SK-N-SH (cell line): Measurements from ENCODE around the gene RAP1B. TPM values are rescaled to one million over a fixed set of nuclear protein-coding genes. Genes with fewer than 3 reads are reported as not detected.

Experiments used
- CTCF ChIA-PET: fragments of 300-600, 350-600 bp; formaldehyde crosslinking; extraction: SDS; loops from one replicate; lab custom pipeline; 2021; lab: Yijun Ruan, JAX
- POLR2A ChIA-PET: fragments of 350-600 bp; sonication (Branson Sonifier 250); formaldehyde crosslinking; extraction: SDS; loops from one replicate; lab custom pipeline; 2020; ENCODE audit warnings: antibody characterized with exemption, inconsistent platforms; lab: Yijun Ruan, JAX
- DNase-seq: peaks from one replicate; pipeline ENCODE4 v3.0.0; 2012
- H2AFZ ChIP-seq: fragments of 200-600 bp; sonication (generic); 2 replicates; pipeline ENCODE4 v1.8.1; 2016; ENCODE audit warnings: antibody characterized with exemption, mild to moderate bottlenecking, low read depth
- H3F3A ChIP-seq: fragments of 200-600 bp; sonication (generic); replicated peaks from 2 replicates; pipeline ENCODE3; 2016; ENCODE audit warnings: antibody characterized with exemption, mild to moderate bottlenecking; ENCODE audit not compliant: insufficient read depth
- H3K27ac ChIP-seq, 2 experiments: fragments of 200-500 bp in 1 of 2; fragments of 200-600 bp in 1 of 2; sonication (Bioruptor generic) in 1 of 2; sonication (generic), shearing (Covaris generic) in 1 of 2; 2 replicates each; pipeline versions ENCODE4 v1.5.1 to v1.6.1; 2014 to 2016; ENCODE audit warnings: low read depth in 2 of 2, inconsistent platforms in 1 of 2, low read length in 1 of 2, mild to moderate bottlenecking in 1 of 2, mixed read lengths in 1 of 2
- H3K27me3 ChIP-seq: fragments of 200-600 bp; sonication (generic), shearing (Covaris generic); 2 replicates; pipeline ENCODE4 v1.6.1; 2016; ENCODE audit warnings: mixed run types; ENCODE audit not compliant: insufficient read depth
- H3K36me3 ChIP-seq, 2 experiments: fragments of 200-500 bp in 1 of 2; fragments of 200-600 bp in 1 of 2; sonication (Bioruptor generic) in 1 of 2; sonication (generic) in 1 of 2; replicated peaks in 1 of 2; 2 replicates each; pipeline versions ENCODE3 to v1.5.1; 2014 to 2016; ENCODE audit warnings: low read length in 1 of 2, mild to moderate bottlenecking in 1 of 2; ENCODE audit not compliant: insufficient read depth in 2 of 2, control insufficient read depth in 1 of 2
- H3K4me1 ChIP-seq, 2 experiments: fragments of 200-500 bp in 1 of 2; fragments of 200-600 bp in 1 of 2; sonication (Bioruptor generic) in 1 of 2; sonication (generic), shearing (Covaris generic) in 1 of 2; 2 replicates each; pipeline versions ENCODE4 v1.5.1 to v1.6.1; 2014 to 2016; ENCODE audit warnings: low read depth in 1 of 2, low read length in 1 of 2, mixed run types in 1 of 2; ENCODE audit not compliant: insufficient read depth in 2 of 2, control insufficient read depth in 1 of 2
- H3K4me2 ChIP-seq: fragments of 200-600 bp; sonication (generic), shearing (Covaris generic); 2 replicates; pipeline ENCODE4 v1.6.1; 2017; ENCODE audit warnings: mixed run types
- H3K4me3 ChIP-seq, 2 experiments: fragments of 200-500 bp in 1 of 2; fragments of 200-600 bp in 1 of 2; sonication (Bioruptor generic) in 1 of 2; sonication (generic), shearing (Covaris generic) in 1 of 2; 2 replicates each; pipeline versions ENCODE4 v1.5.1 to v1.8.1; 2014 to 2016; ENCODE audit warnings: low read depth in 2 of 2, inconsistent platforms in 1 of 2, low read length in 1 of 2, mild to moderate bottlenecking in 1 of 2, mixed read lengths in 1 of 2, moderate library complexity in 1 of 2
- H3K79me2 ChIP-seq: fragments of 200-600 bp; sonication (generic); 2 replicates; pipeline ENCODE4 v1.8.1; 2017; ENCODE audit warnings: mild to moderate bottlenecking; ENCODE audit not compliant: insufficient read depth
- H3K9ac ChIP-seq: fragments of 200-600 bp; sonication (generic); 2 replicates; pipeline ENCODE4 v1.6.1; 2017; ENCODE audit warnings: mixed run types
- H3K9me2 ChIP-seq: fragments of 200-600 bp; sonication (generic); 2 replicates; pipeline ENCODE4 v1.6.1; 2017; ENCODE audit warnings: mixed run types
- H3K9me3 ChIP-seq: fragments of 200-600 bp; sonication (generic); 2 replicates; pipeline ENCODE4 v1.6.1; 2017; ENCODE audit warnings: mixed run types, mild to moderate bottlenecking, moderate library complexity
- H4K20me1 ChIP-seq: fragments of 200-600 bp; sonication (generic); 2 replicates; pipeline ENCODE4 v1.6.1; 2017; ENCODE audit warnings: mild to moderate bottlenecking, mixed run types; ENCODE audit not compliant: insufficient read depth
- EZH2phosphoT487 ChIP-seq: fragments of 200-600 bp; sonication (generic); IDR thresholded peaks from 2 replicates; pipeline ENCODE4 v1.6.1; 2017; ENCODE audit warnings: low read depth, mixed run types, mild to moderate bottlenecking, antibody characterized with exemption, moderate library complexity, borderline replicate concordance
- GATA2 ChIP-seq: sonication (generic); formaldehyde crosslinking; IDR thresholded peaks from 2 replicates; pipeline ENCODE4 v1.5.0; 2020; ENCODE audit warnings: mild to moderate bottlenecking, missing genetic modification reagents
- MEF2A ChIP-seq: IDR thresholded peaks from 2 replicates; pipeline ENCODE4 v1.4.0; 2012; ENCODE audit warnings: low read depth, borderline replicate concordance
- POLR2AphosphoS5 ChIP-seq: IDR thresholded peaks from 2 replicates; pipeline ENCODE4 v1.6.1; 2012; ENCODE audit warnings: low read depth, low read length
- RAD21 ChIP-seq: IDR thresholded peaks from 2 replicates; pipeline ENCODE4 v1.6.1; 2012; ENCODE audit warnings: mild to moderate bottlenecking, low read length
- RFX5 ChIP-seq: IDR thresholded peaks from 2 replicates; pipeline ENCODE4 v1.6.1; 2012; ENCODE audit warnings: mild to moderate bottlenecking, improper control_type of control experiment, low read length
- TAF1 ChIP-seq: IDR thresholded peaks from 2 replicates; pipeline ENCODE4 v1.6.1; 2012; ENCODE audit warnings: low read depth, mild to moderate bottlenecking, low read length, moderate library complexity, borderline replicate concordance
- WGBS: methylation state at CpG from one replicate; pipeline ENCODE4 v1.1.6; 2017; ENCODE audit warnings: low lambda C conversion rate; 5-methylcytosine and 5-hydroxymethylcytosine counted together
- polyA plus RNA-seq, 3 experiments: library from polyadenylated mRNA; depleted of rRNA; stranded (reverse); fragments of >200 nt; gene quantifications; 2 replicates each; pipeline ENCODE4 v1.2.3, GENCODE V29; 2012
- TF ChIP-seq, protein P1 (sequence below): IDR thresholded peaks from 2 replicates; pipeline ENCODE4 v1.6.1; 2012; ENCODE audit warnings: mild to moderate bottlenecking, low read depth, low read length, moderate library complexity
- TF ChIP-seq, protein P2 (sequence below): fragments of 200-600 bp; sonication (generic); IDR thresholded peaks from 2 replicates; pipeline ENCODE4 v1.6.1; 2017; ENCODE audit warnings: antibody characterized with exemption, mild to moderate bottlenecking, moderate library complexity
- TF ChIP-seq, protein P3 (sequence below): fragments of 150-350 bp; IDR thresholded peaks from 2 replicates; pipeline ENCODE4 v1.6.1; 2017; ENCODE audit warnings: antibody characterized with exemption, low read length, low read depth, borderline replicate concordance
- TF ChIP-seq, protein P4 (sequence below): IDR thresholded peaks from 2 replicates; pipeline ENCODE4 v1.4.0; 2012; ENCODE audit warnings: low read depth
- TF ChIP-seq, protein P5 (sequence below): IDR thresholded peaks from 2 replicates; pipeline ENCODE4 v1.4.0; 2012; ENCODE audit warnings: low read depth, borderline replicate concordance

Gene RAP1B
- polyA plus RNA-seq, 1 of the 3 experiments (the other 2 are of a cell fraction), result 128 TPM

DNA sequence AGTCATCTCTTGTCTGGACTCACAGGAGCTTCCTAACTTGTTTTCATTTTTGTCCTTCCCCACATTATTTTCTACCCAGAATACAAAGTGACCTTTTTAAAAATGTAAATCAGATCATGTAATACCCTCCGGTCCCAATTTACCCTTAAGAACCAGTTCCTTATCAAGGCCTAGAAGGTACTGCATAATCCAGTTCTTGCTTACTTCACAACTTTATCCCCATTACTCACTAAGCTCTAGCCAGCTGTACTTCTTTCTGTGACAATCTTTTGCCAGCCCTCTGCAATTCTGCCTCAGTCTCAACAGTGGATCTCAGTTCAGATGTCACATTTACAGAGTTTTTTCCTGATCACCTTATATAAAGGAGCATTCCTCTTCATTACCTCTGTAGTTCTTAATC is 11.6 kb downstream of the RAP1B start:
- no peak overlapping the region for H3K4me3 ChIP-seq
- H3K27ac ChIP-seq, result peak overlapping the region in 1 of 2 experiments; percentile 9; a peak in 1 of 4 replicates
- WGBS, result 87% methylated on average over 1 of the region's 1 CpG
- H3K9me2 ChIP-seq, result no peaks in the 10 kb centered on the region
- CTCF ChIA-PET, result interaction anchor here (1.0 kb wide), 1 partner anchor 9 kb away, joined by 3 read pairs; no protein-coding TSS in a partner anchor
- no peak for DNase-seq
- H3K4me2 ChIP-seq, result no peak overlapping the region
- H2AFZ ChIP-seq, result no peak overlapping the region
- POLR2A ChIA-PET, result interaction anchor here (1.4 kb wide), 1 partner anchor 12 kb away, joined by 4 read pairs; the partner anchor contains the start of gene RAP1B
- no peak overlapping the region for H3K9ac ChIP-seq
- no peaks in the 10 kb centered on the region for H3K9me3 ChIP-seq
- peaks cover 100% of the 10 kb centered on the region for H3K79me2 ChIP-seq
- peaks cover 100% of the 10 kb centered on the region for H4K20me1 ChIP-seq
- TF ChIP-seq RAD21 (no peak), EZH2phosphoT487 (no peak), RFX5 (no peak), GATA2 (no peak), POLR2AphosphoS5 (no peak), MEF2A (no peak), TAF1 (no peak)
- TF ChIP-seq, protein P1, sequence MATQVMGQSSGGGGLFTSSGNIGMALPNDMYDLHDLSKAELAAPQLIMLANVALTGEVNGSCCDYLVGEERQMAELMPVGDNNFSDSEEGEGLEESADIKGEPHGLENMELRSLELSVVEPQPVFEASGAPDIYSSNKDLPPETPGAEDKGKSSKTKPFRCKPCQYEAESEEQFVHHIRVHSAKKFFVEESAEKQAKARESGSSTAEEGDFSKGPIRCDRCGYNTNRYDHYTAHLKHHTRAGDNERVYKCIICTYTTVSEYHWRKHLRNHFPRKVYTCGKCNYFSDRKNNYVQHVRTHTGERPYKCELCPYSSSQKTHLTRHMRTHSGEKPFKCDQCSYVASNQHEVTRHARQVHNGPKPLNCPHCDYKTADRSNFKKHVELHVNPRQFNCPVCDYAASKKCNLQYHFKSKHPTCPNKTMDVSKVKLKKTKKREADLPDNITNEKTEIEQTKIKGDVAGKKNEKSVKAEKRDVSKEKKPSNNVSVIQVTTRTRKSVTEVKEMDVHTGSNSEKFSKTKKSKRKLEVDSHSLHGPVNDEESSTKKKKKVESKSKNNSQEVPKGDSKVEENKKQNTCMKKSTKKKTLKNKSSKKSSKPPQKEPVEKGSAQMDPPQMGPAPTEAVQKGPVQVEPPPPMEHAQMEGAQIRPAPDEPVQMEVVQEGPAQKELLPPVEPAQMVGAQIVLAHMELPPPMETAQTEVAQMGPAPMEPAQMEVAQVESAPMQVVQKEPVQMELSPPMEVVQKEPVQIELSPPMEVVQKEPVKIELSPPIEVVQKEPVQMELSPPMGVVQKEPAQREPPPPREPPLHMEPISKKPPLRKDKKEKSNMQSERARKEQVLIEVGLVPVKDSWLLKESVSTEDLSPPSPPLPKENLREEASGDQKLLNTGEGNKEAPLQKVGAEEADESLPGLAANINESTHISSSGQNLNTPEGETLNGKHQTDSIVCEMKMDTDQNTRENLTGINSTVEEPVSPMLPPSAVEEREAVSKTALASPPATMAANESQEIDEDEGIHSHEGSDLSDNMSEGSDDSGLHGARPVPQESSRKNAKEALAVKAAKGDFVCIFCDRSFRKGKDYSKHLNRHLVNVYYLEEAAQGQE, result no peak
- TF ChIP-seq, protein P2, sequence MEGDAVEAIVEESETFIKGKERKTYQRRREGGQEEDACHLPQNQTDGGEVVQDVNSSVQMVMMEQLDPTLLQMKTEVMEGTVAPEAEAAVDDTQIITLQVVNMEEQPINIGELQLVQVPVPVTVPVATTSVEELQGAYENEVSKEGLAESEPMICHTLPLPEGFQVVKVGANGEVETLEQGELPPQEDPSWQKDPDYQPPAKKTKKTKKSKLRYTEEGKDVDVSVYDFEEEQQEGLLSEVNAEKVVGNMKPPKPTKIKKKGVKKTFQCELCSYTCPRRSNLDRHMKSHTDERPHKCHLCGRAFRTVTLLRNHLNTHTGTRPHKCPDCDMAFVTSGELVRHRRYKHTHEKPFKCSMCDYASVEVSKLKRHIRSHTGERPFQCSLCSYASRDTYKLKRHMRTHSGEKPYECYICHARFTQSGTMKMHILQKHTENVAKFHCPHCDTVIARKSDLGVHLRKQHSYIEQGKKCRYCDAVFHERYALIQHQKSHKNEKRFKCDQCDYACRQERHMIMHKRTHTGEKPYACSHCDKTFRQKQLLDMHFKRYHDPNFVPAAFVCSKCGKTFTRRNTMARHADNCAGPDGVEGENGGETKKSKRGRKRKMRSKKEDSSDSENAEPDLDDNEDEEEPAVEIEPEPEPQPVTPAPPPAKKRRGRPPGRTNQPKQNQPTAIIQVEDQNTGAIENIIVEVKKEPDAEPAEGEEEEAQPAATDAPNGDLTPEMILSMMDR, result no peak
- TF ChIP-seq, protein P3, sequence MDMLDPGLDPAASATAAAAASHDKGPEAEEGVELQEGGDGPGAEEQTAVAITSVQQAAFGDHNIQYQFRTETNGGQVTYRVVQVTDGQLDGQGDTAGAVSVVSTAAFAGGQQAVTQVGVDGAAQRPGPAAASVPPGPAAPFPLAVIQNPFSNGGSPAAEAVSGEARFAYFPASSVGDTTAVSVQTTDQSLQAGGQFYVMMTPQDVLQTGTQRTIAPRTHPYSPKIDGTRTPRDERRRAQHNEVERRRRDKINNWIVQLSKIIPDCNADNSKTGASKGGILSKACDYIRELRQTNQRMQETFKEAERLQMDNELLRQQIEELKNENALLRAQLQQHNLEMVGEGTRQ, result no peak
- TF ChIP-seq, protein P4, sequence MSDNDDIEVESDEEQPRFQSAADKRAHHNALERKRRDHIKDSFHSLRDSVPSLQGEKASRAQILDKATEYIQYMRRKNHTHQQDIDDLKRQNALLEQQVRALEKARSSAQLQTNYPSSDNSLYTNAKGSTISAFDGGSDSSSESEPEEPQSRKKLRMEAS, result no peak
- TF ChIP-seq, protein P5, sequence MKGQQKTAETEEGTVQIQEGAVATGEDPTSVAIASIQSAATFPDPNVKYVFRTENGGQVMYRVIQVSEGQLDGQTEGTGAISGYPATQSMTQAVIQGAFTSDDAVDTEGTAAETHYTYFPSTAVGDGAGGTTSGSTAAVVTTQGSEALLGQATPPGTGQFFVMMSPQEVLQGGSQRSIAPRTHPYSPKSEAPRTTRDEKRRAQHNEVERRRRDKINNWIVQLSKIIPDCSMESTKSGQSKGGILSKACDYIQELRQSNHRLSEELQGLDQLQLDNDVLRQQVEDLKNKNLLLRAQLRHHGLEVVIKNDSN, result no peak
- peaks cover 26% of the 10 kb centered on the region for H3F3A ChIP-seq
- peaks cover 11 to 25% of the 10 kb centered on the region in 2 experiments for H3K36me3 ChIP-seq
- peaks cover 0 to 28% of the 10 kb centered on the region in 2 experiments; a peak in 2 of 4 replicates for H3K4me1 ChIP-seq
- H3K27me3 ChIP-seq, result no peaks in the 10 kb centered on the region
